OCI-LY3 (cell line): Measurements from ENCODE around the gene LITAF.

ENCODE experiments used
- EZH2phosphoT487 ChIP-seq: fragments of 200-600 bp; shearing (Covaris generic); IDR thresholded peaks from 2 replicates; pipeline ENCODE4 v1.6.1; 2018; ENCODE audit warnings: antibody characterized with exemption, mixed run types, low read depth
- TF ChIP-seq, protein P1 (sequence below): fragments of 200-600, 300-600 bp; sonication (generic); IDR thresholded peaks from 2 replicates; pipeline ENCODE4 v1.5.1; 2014; ENCODE audit warnings: antibody characterized with exemption, low read length, low read depth

DNA sequence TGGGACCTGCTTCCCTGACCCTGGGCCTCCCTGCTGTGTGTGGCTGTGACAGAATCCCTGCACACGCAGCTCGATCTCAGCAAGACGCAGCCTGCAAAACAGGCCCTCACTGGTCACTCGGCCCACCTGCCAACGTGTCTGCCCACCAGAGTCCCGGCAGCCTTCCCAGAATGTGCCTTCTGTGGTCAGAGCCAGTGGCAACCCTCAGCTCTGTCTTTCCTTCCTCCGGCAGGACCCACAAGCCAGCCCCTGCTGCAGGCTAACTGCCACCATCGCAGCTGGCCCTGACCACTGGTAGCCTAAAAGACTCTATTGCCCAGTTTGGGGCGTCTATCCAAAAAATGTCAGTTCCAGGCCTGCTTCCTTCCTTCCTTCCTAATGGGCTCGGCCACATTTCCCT lies 83.2 kb downstream of the LITAF start:
- TF ChIP-seq, protein P1, sequence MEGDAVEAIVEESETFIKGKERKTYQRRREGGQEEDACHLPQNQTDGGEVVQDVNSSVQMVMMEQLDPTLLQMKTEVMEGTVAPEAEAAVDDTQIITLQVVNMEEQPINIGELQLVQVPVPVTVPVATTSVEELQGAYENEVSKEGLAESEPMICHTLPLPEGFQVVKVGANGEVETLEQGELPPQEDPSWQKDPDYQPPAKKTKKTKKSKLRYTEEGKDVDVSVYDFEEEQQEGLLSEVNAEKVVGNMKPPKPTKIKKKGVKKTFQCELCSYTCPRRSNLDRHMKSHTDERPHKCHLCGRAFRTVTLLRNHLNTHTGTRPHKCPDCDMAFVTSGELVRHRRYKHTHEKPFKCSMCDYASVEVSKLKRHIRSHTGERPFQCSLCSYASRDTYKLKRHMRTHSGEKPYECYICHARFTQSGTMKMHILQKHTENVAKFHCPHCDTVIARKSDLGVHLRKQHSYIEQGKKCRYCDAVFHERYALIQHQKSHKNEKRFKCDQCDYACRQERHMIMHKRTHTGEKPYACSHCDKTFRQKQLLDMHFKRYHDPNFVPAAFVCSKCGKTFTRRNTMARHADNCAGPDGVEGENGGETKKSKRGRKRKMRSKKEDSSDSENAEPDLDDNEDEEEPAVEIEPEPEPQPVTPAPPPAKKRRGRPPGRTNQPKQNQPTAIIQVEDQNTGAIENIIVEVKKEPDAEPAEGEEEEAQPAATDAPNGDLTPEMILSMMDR, result no peak
- TF ChIP-seq EZH2phosphoT487, result no peak
